Body of pancreas (tissue), 4 donors: Measurements from ENCODE around the gene BCR. TPM values are rescaled to one million over a fixed set of nuclear protein-coding genes. Genes with fewer than 3 reads are reported as not detected.

Experiments
- ATAC-seq: fragments of 150-250 bp; one replicate; pipeline ENCODE4 v1.9.1; 2016
- DNase-seq, 4 donors: peaks; one replicate each; pipeline ENCODE4 v3.0.0-alpha.2; 2019
- H3K27ac ChIP-seq, 4 donors: fragments of 200-600 bp; sonication (generic); 1 replicate in 3 of 4; 2 replicates in 1 of 4; pipeline versions ENCODE4 v1.5.1 to v1.6.1; 2016 to 2019; ENCODE audit warnings: mild to moderate bottlenecking in 1 of 4, mixed read lengths in 1 of 4, moderate library complexity in 1 of 4
- H3K27me3 ChIP-seq, 2 donors: fragments of 200-600 bp; sonication (generic); one replicate each; pipeline ENCODE4 v1.6.0; 2016; ENCODE audit warnings: mild to moderate bottlenecking in 1 of 2
- H3K36me3 ChIP-seq, 2 donors: fragments of 200-600 bp; sonication (generic); replicated peaks in 1 of 2; 2 replicates each; pipeline ENCODE4 v1.5.1; 2016; ENCODE audit warnings: low read depth in 2 of 2; ENCODE audit not compliant: insufficient read depth in 1 of 2
- H3K4me1 ChIP-seq: fragments of 200-600 bp; sonication (generic); one replicate; pipeline ENCODE4 v1.6.0; 2016
- H3K4me3 ChIP-seq, 2 donors: fragments of 200-600 bp; sonication (generic); 1 replicate in 1 of 2; 2 replicates in 1 of 2; pipeline ENCODE4 v1.5.1; 2016 to 2019
- H3K9me3 ChIP-seq, 3 donors: fragments of 200-600 bp; sonication (generic); 1 replicate in 2 of 3; 2 replicates in 1 of 3; pipeline ENCODE4 v1.5.1; 2016
- POLR2A ChIP-seq, 3 donors: fragments of 450-650 bp; IDR thresholded peaks; one replicate each; pipeline ENCODE4 v1.6.1; 2016; ENCODE audit warnings: antibody characterized with exemption in 3 of 3, mild to moderate bottlenecking in 2 of 3
- WGBS, 2 donors: methylation state at CpG; one replicate each; pipeline ENCODE4 v1.1.5; 2017; 5-methylcytosine and 5-hydroxymethylcytosine counted together
- intact Hi-C: fragments of 100-400 bp; cut with DNase I; formaldehyde crosslinking; loops from one replicate; pipeline ENCODE4 v1.15.1; 2023
- total RNA-seq, 2 donors: library from RNA; depleted of rRNA; stranded (reverse); fragments of >200 nt; gene quantifications; one replicate each; pipeline ENCODE4 v1.1.0, GENCODE V29; 2016
- TF ChIP-seq, protein P1 (sequence below), 7 experiments: fragments of 450-650 bp in 4 of 7; fragments of 200-600 bp in 3 of 7; sonication (generic) in 3 of 7; IDR thresholded peaks; one replicate each; pipeline ENCODE4 v1.5.1; 2016 to 2019; ENCODE audit warnings: antibody characterized with exemption in 7 of 7

BCR gene
- total RNA-seq, 2 donors from 2014 or later, result 28.3 to 71.2 TPM

DNA sequence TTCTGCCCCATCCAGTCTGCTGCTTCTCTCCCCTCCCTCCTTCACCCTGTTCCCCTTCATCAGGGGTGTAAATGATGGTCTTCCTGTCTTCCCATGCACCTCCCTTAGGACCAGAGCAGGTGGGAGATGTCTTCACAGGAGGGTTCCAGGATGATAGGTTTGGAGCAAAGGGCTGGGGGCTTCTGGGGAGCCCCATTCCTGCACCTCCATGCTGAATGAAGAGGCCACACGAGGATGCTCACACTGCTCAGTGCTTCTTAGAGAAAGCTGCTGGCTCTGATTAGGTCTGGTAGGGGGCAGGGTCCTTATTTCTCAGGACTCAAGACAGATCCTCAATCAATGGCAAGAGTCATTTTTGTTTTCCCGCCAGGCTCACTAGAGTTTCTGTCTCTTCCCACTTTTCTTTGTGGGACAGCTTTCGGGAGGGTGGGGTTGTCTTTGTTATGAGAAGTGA lies 41.1 kb downstream of the BCR start:
- H3K27ac ChIP-seq, result no peak overlapping the region
- no peak for ATAC-seq
- no peak for TF ChIP-seq POLR2A (IDR thresholded peaks at IDR 0.05)
- TF ChIP-seq, protein P1, sequence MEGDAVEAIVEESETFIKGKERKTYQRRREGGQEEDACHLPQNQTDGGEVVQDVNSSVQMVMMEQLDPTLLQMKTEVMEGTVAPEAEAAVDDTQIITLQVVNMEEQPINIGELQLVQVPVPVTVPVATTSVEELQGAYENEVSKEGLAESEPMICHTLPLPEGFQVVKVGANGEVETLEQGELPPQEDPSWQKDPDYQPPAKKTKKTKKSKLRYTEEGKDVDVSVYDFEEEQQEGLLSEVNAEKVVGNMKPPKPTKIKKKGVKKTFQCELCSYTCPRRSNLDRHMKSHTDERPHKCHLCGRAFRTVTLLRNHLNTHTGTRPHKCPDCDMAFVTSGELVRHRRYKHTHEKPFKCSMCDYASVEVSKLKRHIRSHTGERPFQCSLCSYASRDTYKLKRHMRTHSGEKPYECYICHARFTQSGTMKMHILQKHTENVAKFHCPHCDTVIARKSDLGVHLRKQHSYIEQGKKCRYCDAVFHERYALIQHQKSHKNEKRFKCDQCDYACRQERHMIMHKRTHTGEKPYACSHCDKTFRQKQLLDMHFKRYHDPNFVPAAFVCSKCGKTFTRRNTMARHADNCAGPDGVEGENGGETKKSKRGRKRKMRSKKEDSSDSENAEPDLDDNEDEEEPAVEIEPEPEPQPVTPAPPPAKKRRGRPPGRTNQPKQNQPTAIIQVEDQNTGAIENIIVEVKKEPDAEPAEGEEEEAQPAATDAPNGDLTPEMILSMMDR (IDR thresholded peaks at IDR 0.05), result no peak
- no peaks in the 10 kb centered on the region for H3K36me3 ChIP-seq
- intact Hi-C loops, result no loop called here
- peaks cover 61% of the 10 kb centered on the region for H3K4me1 ChIP-seq
- no peak overlapping the region for H3K4me3 ChIP-seq
- 92 to 100% methylated on average over 3 of the region's 3 CpGs for WGBS, 2 donors
- H3K27me3 ChIP-seq, result no peaks in the 10 kb centered on the region
- DNase-seq, result no peak
- H3K9me3 ChIP-seq, result no peaks in the 10 kb centered on the region

DNA sequence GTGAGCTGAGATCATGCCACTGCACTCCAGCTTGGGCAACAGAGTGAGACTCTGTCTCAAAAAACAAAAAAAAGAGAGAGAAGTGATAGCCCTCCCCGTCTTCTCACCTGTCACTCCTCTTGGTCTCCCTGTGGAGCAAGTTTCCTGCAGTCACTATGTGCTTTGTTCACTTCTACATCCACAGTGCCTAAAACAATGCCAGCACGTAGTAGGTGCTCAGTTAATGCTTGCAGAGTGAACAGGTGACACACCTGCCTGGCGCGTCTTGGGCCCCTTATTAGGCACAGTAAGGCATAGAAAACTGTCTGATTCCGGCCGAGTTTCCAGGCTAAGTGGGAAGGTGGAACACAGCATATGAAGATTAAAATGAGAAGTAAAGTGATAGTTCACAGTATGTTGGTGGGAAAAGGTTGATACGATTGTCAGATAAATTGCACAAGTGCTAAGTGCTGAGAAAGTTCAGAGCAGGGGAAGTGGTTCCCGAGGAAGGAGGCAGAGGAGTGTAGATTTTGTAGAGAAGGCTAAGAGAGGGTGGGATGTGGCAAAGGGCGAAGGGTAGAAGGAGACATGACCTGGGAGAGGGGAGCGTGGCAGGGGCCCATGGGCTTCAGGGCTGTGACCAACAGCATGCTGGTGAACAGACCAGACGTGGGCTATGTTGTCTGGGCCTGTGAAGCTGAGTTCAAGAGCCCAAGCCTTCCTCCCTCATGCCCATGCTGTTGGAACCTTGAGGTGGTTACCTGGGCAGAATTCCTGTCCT lies 41.9 kb downstream of the BCR start:
- no peak overlapping the region for H3K4me3 ChIP-seq
- no peak for DNase-seq
- intact Hi-C loops, result no loop called here
- H3K27ac ChIP-seq, result no peak overlapping the region
- H3K27me3 ChIP-seq, result no peaks in the 10 kb centered on the region
- TF ChIP-seq, protein P1 (IDR thresholded peaks at IDR 0.05), result no peak
- no peak for TF ChIP-seq POLR2A (IDR thresholded peaks at IDR 0.05)
- ATAC-seq, result no peak
- no peaks in the 10 kb centered on the region for H3K36me3 ChIP-seq
- H3K9me3 ChIP-seq, result no peaks in the 10 kb centered on the region
- peaks cover 58% of the 10 kb centered on the region for H3K4me1 ChIP-seq
- 74 to 91% methylated on average over 11 of the region's 11 CpGs for WGBS, 2 donors

DNA sequence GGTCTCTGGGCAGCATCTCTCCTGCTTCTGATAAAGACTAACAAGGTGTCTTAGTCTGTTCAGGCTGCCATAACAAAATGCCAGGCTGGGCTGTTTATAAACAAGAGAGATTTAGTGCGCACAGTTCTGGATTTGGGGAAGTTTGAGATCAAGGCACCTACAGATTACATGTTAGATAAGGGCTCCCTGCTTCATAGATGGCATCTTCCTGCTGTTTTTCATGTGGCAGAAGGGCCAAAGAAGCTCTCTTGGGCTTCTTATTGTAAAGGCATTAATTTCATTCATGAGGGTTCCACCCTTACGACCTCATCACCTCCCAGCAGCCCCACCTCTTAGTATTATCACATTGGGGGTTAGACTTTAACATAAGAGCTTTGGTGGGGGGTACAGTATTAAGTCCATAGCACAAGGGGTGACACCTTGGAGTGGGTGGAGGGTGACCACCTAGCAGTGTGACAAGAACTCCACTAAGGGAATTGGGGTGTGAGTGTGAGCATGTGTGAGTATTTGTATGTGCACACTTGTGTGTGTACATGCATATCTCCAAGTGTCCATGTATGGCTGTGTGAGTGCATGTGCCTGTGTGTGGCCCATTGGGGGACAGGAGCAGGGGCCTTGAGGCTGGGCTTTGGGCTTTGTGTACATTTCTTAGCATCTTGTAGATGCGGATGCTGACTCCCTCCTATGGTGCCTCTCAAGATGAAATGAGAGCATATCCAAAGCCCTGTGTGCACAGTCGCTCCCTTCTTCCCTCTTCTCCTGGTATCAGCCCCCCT lies 42.7 kb downstream of the BCR start:
- H3K27me3 ChIP-seq, result no peaks in the 10 kb centered on the region
- no peaks in the 10 kb centered on the region for H3K9me3 ChIP-seq
- peak overlapping the region in 2 of 4 donors; percentile 10 to 29 for H3K27ac ChIP-seq
- ATAC-seq, result no peak
- no peak overlapping the region for H3K4me3 ChIP-seq
- peaks cover 50% of the 10 kb centered on the region for H3K4me1 ChIP-seq
- intact Hi-C loops, result no loop called here
- H3K36me3 ChIP-seq, result no peaks in the 10 kb centered on the region
- no peak for DNase-seq
- WGBS, 2 donors, result 79 to 86% methylated on average over 4 of the region's 4 CpGs
- TF ChIP-seq, protein P1 (IDR thresholded peaks at IDR 0.05), result no peak
- TF ChIP-seq POLR2A (IDR thresholded peaks at IDR 0.05), result no peak

DNA sequence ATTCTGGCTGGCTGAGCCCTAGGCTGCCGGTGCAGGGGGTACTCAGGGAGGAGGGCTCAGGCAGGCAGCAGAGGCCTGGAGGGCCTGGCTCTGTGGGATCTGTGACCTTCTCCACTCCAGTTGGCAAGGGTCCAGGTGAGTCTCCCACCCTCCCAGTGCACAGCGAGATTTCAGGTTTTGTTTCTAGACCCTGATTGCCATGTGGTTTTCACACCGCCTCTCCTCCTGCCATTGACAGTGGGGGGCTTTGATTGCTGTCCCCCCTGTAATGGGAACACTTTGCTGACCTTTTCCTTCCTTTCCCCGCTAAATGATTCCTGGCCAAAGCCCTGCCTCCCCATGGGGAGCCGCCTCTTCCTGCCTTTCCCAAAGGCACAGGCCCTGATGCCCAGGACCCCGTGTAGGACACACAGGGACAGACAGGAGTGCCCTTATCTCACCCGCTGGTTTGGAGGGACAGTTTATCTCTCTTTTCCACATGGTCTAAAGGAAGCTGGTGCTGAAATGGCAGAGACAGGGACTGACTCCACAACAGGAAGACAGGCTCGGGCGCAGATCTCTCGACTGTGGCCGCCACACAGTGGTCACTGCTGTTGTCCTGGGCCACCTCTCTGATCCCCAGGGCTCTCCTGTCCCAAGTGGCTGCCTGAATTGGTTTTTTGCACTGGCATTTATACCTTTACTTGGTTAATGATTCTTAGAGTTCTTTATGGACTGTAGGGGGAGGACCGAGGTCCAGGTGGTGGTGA lies 43.4 kb downstream of the BCR start:
- ATAC-seq (no peak), DNase-seq (no peak)
- no peak overlapping the region for H3K4me3 ChIP-seq
- no peaks in the 10 kb centered on the region for H3K9me3 ChIP-seq
- H3K27ac ChIP-seq, result peak overlapping the region in 2 of 4 donors; percentile 10 to 29
- H3K4me1 ChIP-seq, result peaks cover 42% of the 10 kb centered on the region
- intact Hi-C loops, result no loop called here
- no peaks in the 10 kb centered on the region for H3K27me3 ChIP-seq
- H3K36me3 ChIP-seq, result no peaks in the 10 kb centered on the region
- WGBS, 2 donors, result 54 to 58% methylated on average over 8 to 12 of the region's 12 CpGs
- no peak for TF ChIP-seq POLR2A (IDR thresholded peaks at IDR 0.05)
- TF ChIP-seq, protein P1 (IDR thresholded peaks at IDR 0.05), result no peak
